Mesothelial cell of epicardium (in vitro differentiated cells): ENCODE data around the gene PAK5. TPM values are rescaled to one million over a fixed set of nuclear protein-coding genes. Genes with fewer than 3 reads are reported as not detected.

Source experiments
- DNase-seq, 2 experiments: peaks; one replicate each; pipeline ENCODE4 v3.0.0; 2021; ENCODE audit warnings: low spot score in 2 of 2; ENCODE audit not compliant: unreplicated experiment in 2 of 2
- H3K27ac Mint-ChIP-seq: 2 replicates; pipeline ENCODE4 v1.8.0; 2021; ENCODE audit warnings: mixed read lengths
- H3K27me3 Mint-ChIP-seq: 2 replicates; pipeline ENCODE4 v1.8.0; 2021; ENCODE audit warnings: low read depth, mixed read lengths
- H3K36me3 Mint-ChIP-seq: 2 replicates; pipeline ENCODE4 v1.8.0; 2021; ENCODE audit warnings: mixed read lengths
- H3K4me1 Mint-ChIP-seq: 2 replicates; pipeline ENCODE4 v1.8.0; 2021; ENCODE audit warnings: mixed read lengths
- H3K4me3 Mint-ChIP-seq: 2 replicates; pipeline ENCODE4 v1.8.0; 2021; ENCODE audit warnings: mild to moderate bottlenecking, moderate library complexity, mixed read lengths
- H3K9me3 Mint-ChIP-seq: 2 replicates; pipeline ENCODE4 v1.8.0; 2021; ENCODE audit warnings: mixed read lengths
- total RNA-seq: library from RNA; stranded (reverse); gene quantifications from 3 replicates; pipeline ENCODE4 v1.2.1, GENCODE V29; 2021
- TF ChIP-seq, protein P1 (sequence below): fragments of 200-600 bp; sonication (generic); IDR thresholded peaks from one replicate; pipeline ENCODE4 v1.5.0; 2021; ENCODE audit warnings: antibody characterized with exemption; ENCODE audit not compliant: unreplicated experiment

The PAK5 gene
- total RNA-seq, 1 donor from 2014 or later, result 0.54 TPM

DNA sequence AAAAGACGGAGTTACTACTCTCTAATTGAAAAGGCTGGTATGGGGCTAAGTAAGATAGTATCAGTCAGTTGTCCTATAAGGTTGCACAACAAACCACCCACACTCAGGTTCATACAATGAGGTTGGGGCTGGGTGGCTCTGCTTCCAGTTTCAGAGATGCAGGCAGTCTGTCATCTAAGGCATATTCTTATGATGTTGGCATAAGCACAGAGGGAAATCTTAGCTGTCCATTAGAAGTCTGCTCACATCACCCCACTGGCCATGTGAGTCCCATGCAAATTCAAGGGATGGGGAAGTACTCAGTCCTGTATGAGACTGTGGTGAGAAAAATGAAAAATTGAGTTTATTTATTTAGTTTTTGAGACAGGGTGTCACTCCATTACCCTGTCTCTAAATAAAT, 205.9 kb downstream of the PAK5 start:
- DNase-seq, result no peak
- Mint-ChIP-seq H3K4me3 (no peak overlapping the region), H3K27ac (no peak overlapping the region), H3K27me3 (peaks cover 49% of the 10 kb centered on the region), H3K9me3 (no peaks in the 10 kb centered on the region), H3K4me1 (no peaks in the 10 kb centered on the region), H3K36me3 (no peaks in the 10 kb centered on the region)
- TF ChIP-seq, protein P1, sequence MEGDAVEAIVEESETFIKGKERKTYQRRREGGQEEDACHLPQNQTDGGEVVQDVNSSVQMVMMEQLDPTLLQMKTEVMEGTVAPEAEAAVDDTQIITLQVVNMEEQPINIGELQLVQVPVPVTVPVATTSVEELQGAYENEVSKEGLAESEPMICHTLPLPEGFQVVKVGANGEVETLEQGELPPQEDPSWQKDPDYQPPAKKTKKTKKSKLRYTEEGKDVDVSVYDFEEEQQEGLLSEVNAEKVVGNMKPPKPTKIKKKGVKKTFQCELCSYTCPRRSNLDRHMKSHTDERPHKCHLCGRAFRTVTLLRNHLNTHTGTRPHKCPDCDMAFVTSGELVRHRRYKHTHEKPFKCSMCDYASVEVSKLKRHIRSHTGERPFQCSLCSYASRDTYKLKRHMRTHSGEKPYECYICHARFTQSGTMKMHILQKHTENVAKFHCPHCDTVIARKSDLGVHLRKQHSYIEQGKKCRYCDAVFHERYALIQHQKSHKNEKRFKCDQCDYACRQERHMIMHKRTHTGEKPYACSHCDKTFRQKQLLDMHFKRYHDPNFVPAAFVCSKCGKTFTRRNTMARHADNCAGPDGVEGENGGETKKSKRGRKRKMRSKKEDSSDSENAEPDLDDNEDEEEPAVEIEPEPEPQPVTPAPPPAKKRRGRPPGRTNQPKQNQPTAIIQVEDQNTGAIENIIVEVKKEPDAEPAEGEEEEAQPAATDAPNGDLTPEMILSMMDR, result no peak

DNA sequence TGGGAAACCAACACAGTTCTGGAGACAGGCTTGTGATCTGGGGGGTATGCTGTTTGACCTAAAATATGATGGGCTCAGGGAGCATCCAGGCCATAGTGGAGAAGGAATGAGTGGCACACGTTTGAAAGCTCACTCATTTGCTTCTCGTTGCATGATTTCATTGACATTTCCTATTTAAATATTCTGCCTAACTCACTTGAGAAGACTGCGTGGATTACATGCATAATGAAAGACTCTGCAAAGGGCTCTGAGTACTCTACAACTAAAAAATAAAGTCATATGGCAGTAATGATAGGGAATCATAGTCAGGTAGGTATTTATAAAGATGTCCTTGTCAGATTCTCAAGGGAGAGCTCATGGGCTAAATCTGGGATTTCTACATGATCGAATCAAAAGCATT, 206.6 kb downstream of the PAK5 start:
- H3K9me3 Mint-ChIP-seq, result no peaks in the 10 kb centered on the region
- peaks cover 49% of the 10 kb centered on the region for H3K27me3 Mint-ChIP-seq

DNA sequence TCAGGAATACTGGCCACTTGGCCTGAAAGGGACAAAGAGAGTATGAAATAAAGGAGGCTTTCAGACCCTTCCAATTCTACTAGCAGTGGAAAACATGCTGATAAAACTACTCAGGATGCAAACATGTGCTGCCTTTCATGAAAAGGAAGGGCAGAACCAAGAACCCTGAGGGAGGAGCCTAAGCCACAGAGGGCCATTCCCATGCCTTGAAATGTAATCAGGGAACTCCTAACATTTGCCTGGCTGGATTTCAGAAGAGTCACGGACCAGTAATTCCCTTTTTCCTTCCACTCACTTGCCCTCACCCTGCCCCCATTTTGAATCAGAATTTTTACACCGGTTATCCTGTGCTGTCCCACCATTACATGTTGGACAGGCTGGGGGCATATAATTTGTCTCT, 208.3 kb downstream of the PAK5 start:
- TF ChIP-seq, protein P1, result no peak

More for the DNA sequence above, 206.6 kb downstream of the PAK5 start:
- Mint-ChIP-seq H3K27ac (no peak overlapping the region), H3K36me3 (no peaks in the 10 kb centered on the region), H3K4me1 (no peaks in the 10 kb centered on the region), H3K4me3 (no peak overlapping the region)
- TF ChIP-seq, protein P1, result no peak
- DNase-seq, result no peak

DNA sequence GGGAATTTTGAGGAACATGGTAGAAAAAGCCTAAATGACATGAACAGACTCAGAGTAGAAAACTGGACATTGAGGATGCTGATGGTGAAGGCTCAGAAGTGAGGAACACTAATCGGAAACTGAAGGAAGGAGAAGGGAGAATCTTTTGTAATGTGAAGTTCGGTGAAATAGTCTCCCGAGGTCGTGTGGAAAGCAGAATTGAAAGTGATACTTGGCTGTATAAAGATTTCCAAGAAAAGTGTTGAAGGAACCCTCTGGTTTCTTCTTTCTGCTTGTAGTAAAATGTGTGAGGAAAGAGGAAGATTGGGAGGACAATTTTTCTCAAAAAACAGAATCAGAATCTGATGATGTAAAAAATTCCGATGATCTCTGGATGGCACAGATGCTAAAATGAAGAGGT, 209.0 kb downstream of the PAK5 start:
- Mint-ChIP-seq H3K27me3 (peaks cover 40% of the 10 kb centered on the region), H3K9me3 (no peaks in the 10 kb centered on the region), H3K4me3 (no peak overlapping the region), H3K36me3 (no peaks in the 10 kb centered on the region), H3K27ac (no peak overlapping the region), H3K4me1 (no peaks in the 10 kb centered on the region)
- no peak for DNase-seq
- TF ChIP-seq, protein P1, result no peak

More for the DNA sequence above, 208.3 kb downstream of the PAK5 start:
- no peaks in the 10 kb centered on the region for H3K4me1 Mint-ChIP-seq
- peaks cover 44% of the 10 kb centered on the region for H3K27me3 Mint-ChIP-seq
- H3K9me3 Mint-ChIP-seq, result no peaks in the 10 kb centered on the region
- H3K4me3 Mint-ChIP-seq, result no peak overlapping the region
- no peaks in the 10 kb centered on the region for H3K36me3 Mint-ChIP-seq
- no peak for DNase-seq
- H3K27ac Mint-ChIP-seq, result no peak overlapping the region

DNA sequence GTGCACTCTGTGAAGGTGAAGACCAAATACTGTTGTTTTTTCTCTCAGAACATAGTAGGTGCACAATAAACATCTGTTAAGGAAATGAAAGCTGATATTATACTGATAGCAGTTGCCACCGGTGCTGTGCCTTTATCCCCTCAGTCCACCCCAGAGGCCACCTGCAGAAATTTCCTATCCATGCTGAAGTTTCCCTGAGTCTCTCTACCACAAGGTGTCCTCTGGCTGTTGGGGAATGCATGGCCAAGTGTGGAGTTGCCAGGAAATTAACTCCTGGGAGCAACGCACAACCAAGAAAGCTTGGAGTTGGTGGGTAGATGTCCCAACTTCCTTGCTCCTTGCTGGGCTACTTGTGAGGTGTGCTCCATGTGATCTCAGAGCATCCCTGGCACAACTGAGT, 210.3 kb downstream of the PAK5 start:
- peaks cover 35% of the 10 kb centered on the region for H3K27me3 Mint-ChIP-seq
- no peak for DNase-seq
- H3K4me3 Mint-ChIP-seq, result no peak overlapping the region
- no peak overlapping the region for H3K27ac Mint-ChIP-seq
- no peaks in the 10 kb centered on the region for H3K36me3 Mint-ChIP-seq
- H3K4me1 Mint-ChIP-seq, result no peaks in the 10 kb centered on the region
- peaks cover 3% of the 10 kb centered on the region for H3K9me3 Mint-ChIP-seq
- TF ChIP-seq, protein P1, result no peak

DNA sequence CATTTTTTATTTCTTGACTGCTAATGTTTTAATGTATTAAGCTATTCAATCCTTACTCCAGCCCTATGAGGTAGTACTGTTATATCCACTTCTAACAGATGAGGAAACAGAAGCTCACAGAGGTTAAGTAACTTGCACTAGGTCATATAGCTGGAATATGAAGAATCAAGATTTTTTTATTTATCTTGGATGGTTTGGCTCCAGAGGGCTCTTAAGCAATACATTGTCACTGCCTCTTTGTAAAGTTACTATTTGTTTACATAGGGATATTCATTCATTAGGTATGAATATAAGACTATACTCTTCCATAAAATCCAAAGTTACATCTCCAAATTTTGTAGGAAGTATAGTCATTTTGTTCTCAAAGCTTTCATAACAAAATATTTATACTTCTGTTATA, 210.7 kb downstream of the PAK5 start:
- peaks cover 8% of the 10 kb centered on the region for H3K9me3 Mint-ChIP-seq
- no peaks in the 10 kb centered on the region for H3K36me3 Mint-ChIP-seq
- no peaks in the 10 kb centered on the region for H3K4me1 Mint-ChIP-seq
- H3K4me3 Mint-ChIP-seq, result no peak overlapping the region
- no peak for DNase-seq
- no peak overlapping the region for H3K27ac Mint-ChIP-seq
- TF ChIP-seq, protein P1, result no peak
- peaks cover 34% of the 10 kb centered on the region for H3K27me3 Mint-ChIP-seq
